Activated CD4-positive, alpha-beta T cell treated with anti-CD3 and anti-CD28 coated beads for 48 hours (primary cell): ENCODE measurements around the gene TUT4.
"Not testable (repeated sequence)": the region's sequence is repeated elsewhere in the genome, so short reads cannot be mapped to it uniquely, and the experiment has no call there.

Experiments
- DNase-seq: peaks from one replicate; pipeline ENCODE4 v3.0.0-alpha.2; 2020

TUT4 gene, protein sequence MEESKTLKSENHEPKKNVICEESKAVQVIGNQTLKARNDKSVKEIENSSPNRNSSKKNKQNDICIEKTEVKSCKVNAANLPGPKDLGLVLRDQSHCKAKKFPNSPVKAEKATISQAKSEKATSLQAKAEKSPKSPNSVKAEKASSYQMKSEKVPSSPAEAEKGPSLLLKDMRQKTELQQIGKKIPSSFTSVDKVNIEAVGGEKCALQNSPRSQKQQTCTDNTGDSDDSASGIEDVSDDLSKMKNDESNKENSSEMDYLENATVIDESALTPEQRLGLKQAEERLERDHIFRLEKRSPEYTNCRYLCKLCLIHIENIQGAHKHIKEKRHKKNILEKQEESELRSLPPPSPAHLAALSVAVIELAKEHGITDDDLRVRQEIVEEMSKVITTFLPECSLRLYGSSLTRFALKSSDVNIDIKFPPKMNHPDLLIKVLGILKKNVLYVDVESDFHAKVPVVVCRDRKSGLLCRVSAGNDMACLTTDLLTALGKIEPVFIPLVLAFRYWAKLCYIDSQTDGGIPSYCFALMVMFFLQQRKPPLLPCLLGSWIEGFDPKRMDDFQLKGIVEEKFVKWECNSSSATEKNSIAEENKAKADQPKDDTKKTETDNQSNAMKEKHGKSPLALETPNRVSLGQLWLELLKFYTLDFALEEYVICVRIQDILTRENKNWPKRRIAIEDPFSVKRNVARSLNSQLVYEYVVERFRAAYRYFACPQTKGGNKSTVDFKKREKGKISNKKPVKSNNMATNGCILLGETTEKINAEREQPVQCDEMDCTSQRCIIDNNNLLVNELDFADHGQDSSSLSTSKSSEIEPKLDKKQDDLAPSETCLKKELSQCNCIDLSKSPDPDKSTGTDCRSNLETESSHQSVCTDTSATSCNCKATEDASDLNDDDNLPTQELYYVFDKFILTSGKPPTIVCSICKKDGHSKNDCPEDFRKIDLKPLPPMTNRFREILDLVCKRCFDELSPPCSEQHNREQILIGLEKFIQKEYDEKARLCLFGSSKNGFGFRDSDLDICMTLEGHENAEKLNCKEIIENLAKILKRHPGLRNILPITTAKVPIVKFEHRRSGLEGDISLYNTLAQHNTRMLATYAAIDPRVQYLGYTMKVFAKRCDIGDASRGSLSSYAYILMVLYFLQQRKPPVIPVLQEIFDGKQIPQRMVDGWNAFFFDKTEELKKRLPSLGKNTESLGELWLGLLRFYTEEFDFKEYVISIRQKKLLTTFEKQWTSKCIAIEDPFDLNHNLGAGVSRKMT (N-terminal part only)

DNA sequence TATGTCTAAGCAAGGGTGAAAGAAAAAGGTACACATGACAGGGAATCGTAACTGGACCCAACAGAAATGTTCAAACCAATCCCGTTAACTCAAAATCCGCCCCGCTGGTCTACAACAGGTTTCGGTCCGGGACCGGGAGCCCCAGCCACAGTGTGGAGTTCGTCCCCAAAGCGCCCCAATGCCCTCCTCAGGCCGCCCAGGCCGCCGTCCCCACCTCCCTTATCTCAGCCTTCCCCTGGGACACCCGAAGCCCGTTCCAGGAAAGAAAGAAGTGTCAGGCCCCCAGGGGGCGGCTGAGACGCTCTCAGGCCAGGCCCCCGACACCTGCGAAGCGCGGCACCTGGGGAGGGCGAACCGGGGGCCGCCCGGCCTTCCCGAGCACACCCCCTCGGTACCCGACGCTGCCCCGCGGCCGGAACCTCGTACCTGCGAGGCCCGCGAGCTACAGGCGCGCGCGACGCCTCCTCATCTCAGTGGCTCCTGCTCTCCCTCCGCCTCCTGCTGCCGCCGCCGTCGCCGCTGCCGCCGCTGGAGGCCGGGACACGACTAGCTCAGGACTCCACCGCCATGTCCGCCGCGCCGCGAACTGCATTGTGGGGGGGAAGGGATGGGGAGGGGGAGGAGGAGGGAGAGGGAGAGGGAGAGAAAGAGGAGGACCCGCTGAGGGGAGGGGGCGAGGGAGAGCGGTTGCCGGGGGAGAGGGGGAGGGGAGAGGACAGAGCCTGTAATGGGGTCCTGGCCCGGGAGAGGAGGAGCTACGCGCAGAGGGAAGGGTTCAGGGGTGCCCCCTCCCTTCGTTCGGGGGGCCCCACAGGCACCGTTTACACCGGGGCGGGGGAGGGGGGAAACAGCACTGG lies at the start of gene TUT4:
TUT4 (minus strand) TSS at position 588 of the 857 bp plus-strand sequence. CDS start 26,812 bp downstream, outside the sequence.
- peak; percentile 86 for DNase-seq

DNA sequence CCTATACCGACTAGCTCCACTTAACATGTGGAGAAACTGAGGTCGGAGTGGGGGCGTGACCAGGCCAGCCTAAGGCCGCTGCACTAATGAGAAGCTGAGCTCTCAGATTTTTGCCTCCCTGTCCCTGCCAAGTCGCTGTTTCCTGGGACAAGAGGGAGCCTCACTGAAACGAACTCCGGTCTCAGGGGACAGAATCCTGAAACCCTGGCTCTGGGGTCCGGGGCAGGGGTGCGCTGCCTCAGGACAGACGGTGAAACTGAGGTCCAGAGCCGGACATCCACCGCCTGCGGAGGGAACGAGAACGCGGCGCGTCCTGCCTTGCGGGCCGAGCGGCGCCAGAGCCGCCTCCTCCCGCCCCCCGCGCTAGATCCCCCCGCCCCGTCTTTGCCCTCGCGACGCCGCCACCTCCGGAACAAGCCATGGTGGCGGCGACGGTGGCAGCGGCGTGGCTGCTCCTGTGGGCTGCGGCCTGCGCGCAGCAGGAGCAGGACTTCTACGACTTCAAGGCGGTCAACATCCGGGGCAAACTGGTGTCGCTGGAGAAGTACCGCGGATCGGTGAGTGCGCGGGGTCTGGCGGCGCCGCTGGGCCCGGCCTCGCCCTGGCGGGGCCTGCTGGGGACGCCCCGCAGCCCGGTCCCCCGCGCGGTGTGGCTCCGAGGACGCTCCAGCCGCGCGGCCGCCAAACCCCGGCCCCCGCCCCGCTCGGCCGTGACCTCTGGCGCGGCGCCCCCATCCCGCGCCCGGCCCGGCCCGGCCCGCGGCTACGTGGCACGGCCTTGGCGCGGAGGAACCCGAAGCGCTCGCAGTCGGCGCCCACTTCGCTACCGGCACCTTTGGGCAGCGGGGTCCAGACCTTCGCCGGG lies 49.3 kb upstream of the TUT4 start, which contains the start of gene GPX7:
GPX7 (plus strand) TSS at position 381 of the 865 bp plus-strand sequence; CDS start at position 420, 39 bp downstream.
- peak; percentile 66 for DNase-seq

DNA sequence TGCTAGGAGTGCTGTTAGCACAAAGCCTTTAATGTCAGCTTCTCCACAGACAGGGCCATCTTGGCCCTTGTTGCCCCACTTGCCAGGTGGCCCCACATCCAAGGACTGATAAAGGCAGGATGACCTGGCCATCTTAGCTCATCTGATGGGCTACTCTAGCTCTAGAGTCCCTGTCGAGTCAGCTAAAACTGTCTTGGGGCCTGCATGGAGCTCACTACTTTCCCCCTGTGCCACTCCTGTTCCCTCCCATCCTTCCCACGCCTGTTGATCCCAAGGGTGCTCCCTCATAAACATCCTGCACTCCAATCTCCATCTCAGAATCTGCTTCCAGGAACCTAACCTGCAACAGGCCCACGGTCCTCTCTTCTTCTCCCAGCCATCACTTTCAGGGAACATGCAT lies 48.6 kb upstream of the TUT4 start:
- DNase-seq = no peak

DNA sequence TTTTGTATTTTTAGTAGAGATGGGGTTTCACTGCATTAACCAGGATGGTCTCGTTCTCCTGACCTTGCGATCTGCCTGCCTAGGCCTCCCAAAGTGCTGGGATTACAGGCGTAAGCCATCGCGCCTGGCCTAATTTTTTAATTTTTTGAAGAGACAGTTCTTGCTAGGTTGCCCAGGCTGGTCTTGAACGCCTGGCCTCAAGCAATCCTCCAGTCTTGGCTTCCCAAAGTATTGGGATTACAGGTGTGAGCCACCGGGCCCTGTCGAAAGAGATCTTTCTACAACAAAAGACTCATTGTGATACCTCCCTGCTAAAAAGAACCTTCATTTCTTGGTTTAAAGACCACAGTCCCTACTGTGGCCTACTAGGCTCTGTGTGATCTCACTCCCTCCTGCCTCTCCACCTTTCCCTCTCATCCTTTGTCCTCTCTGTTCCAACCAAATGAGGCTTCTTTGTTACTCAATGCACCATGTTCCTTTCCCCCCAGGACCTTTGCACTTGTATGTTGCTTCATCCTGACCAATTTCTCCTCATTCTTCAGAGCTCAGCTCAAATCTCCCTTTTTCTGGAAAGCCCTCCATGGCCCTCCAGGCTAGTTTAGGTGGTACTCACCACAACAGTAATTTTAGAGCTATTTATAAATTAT lies 47.8 kb upstream of the TUT4 start:
- no peak for DNase-seq

DNA sequence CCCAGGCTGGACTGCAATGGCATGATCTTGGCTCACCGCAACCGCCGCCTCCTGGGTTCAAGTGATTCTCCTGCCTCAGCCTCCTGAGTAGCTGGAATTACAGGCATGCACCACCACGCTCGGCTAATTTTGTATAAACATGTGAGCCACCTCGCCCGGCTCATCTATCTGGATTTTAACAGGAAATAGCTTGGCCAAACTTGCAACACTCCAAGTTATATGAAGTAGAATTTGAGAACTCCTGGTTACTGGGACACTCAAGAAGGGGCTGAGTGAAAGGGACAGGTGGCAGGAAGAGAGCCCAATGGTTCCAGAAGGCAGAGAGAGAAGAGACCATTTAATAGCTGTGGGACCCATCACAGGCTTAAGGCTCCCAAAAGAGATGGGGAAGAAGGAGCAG lies 46.3 kb upstream of the TUT4 start:
- no peak for DNase-seq

DNA sequence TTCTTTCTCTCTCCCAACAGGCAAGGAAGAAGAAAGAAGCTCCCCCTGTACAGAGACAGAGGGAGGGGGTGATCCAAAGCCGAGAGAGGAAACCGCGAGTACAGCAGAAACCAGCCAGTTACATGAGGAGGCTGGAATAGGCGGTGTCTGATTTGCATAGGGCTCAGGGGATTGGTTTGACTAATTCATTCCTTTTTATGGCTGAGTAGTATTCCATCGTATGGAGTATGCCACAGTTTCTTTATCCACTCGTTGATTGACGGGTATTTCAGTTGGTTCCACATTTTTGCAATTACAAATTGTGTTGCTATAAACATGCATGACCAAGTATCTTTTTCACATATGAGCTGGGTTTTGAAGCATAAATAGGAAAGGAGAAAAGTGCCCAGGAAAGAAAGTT lies 45.8 kb upstream of the TUT4 start:
- DNase-seq = no peak

DNA sequence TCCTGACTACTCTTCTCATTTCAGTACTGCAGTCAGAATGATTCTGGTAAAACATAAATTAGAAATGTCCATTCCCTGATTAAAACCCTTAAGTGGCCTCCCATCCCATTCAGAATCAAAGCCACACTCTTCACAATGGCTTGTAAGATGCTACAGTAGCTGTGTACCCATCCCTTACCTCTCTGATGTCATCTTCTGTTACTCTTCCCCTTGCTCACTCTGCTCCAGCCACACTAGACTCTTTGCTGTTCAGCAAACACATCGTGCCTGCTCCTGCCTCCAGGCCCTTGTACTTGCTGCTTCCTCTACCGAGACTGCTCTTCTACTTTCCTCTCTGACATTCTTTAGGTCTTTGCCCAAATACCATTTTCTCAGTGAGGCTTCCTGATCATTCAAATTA lies 45.0 kb upstream of the TUT4 start:
- DNase-seq = no peak

DNA sequence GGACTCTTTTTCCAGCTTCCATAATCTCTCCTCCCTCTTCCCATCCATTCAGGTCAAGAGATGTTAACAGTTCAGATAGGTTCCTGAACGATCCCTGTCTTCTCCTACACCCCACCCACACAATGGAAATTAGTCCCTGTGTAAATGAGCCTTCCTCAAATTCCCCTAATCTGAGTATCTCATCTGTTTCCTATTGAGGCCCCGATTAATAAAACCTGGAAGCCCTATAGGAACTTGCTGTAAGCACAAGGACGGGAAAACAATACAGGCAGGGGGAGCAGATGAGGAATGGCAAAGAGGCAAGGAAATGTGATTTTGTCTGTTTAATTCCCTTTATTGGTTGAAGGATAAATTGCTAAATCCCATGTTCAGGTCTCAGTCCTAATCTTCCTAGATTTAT lies 42.2 kb upstream of the TUT4 start:
- no peak for DNase-seq

DNA sequence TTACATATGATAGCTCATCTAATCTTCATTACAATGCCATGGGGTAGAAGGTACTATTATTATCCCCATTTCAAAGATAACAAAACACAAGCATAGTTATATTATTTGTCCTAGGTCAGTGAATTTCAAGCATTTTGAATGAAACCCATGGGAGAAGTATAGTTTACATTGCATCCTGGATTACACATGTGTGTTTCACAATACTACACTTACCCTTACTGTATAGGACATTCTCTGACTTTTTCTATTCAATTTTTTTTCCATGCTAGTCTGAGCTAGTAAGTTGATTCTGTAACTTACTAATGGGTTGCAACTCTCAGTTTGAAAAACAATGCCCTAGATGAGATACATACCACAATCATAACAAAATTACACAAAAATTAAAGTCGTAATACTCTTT lies 40.6 kb upstream of the TUT4 start:
- DNase-seq = no peak

DNA sequence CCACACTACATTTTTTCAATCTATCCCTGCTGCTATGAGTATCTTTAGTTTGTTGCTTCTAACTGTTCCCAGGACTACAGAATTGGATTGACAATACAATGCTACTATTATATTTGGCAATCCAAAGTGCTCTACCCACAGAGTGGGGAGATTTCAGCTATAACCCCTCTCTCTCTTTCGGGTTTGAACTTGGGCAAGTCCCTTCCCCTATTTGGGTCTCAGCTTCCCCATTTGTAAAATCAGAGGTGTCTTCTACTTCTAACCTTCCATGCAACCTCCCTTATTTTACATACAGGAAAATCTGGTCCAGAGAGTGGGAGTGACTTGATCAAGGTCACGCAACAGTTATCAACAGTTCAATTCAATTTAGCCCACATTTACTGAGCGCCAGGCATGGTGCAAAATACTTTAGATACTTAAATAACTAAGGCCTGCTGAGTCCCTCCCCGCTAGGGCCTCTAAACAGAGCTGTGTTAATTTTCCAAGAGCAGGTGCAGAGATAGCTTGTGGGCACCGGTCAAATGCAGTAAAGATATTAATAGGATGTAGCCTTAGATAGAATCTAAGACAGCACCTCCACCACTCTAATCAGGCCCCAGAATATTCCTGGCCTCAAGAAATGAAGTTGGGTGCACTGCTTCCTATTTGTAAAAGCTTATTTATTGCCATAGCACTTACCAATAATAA lies 39.9 kb upstream of the TUT4 start:
- no peak for DNase-seq

DNA sequence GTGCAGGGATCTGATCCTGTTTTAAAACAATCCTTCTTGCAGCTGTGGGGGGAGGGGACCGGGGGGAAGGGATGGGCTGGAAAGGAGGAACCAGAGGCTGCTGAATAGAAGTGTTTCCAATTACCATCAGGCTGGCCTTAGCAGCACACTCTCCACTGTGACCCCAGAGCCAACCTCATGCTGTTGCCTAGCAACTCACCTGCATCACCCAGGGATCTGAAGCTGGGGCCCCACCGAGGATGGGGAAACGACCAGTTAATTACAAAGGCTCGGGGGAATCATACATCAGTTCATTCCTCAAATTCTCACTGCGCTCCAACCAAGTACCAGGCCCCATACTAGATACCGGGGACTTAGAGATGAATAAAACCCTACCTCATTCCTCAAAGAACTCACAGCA lies 37.4 kb upstream of the TUT4 start:
- no peak for DNase-seq

DNA sequence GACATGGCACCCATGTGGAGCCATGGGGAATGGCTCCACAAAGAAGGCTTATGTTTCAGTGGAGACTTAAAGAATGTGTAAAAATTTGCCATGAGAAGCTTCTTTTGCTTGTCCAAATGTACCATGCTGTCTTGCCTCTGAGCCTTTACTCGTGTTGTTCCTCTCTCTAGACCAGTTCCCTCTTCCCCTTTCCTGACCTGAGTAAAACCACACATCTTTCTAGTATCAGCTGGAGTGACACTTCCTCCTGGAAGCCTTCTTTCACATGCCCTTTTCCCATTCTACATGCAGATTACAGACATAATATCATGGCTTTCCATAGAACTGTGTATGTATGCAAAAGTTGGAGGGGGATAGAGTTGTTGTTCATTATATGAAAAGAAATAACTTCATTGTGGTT lies 35.6 kb upstream of the TUT4 start:
- DNase-seq = no peak

DNA sequence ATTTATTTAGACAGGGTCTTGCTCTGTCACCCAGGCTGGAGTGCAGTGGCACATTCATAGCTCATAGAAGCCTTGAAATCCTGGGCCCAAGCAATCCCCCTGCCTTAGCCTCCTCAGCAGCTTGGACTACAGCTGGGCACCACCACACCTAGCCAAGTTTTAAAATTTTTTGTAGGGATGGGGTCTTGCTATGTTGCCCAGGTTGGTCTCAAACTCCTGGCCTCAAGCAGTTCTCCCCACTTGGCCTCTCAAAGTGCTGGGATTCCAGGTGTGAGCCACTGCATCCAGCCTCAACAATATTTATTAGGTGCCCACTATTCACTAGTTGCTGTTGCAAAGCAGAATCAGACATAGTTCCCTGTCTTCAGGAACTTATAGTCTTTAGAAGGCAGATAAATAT lies 35.1 kb upstream of the TUT4 start:
- DNase-seq = no peak

DNA sequence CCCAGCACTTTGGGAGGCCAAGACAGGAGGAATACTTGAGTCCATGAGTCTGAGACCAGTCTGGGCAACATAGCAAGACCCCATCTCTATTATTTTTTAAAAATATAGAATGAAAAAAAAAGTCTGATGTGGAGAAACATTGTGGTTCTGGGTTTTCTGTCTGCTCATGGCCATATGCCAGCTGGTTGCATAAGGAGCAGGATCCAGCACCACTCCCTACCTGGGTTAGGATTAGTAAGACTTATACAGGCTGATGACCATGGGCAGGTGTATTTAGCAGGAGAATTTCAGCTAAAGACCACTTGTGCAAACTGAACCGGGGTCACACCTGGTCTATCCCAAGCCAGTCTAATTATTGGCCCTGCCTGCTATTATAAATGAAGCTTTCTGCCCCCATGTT lies 32.6 kb upstream of the TUT4 start:
- no peak for DNase-seq

DNA sequence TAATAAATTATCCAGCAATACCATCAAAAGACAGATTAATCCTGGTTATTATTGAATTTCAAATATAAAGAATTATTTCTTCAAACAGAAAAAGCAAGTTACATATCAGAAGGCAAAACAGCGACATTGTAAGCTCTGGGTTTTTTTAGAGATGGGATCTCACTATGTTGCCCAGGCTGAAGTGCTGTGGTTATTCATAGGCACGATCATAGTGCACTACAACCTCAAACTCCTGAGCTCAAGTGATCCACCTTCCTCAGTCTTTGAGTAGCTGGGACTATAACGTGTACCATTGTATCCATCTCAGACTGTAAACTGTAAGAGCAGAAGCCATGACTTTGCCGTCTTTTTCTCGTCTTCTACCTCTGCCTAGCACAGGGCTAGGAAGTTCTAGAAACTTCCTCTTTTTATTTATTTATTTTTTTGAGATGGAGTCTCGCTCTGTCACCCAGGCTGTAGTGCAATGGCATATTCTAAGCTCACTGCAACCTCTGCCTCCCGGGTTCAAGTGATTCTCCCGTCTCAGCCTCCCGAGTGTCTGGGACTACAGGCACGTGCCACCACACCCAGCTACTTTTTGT lies 29.3 kb upstream of the TUT4 start:
- no peak for DNase-seq

DNA sequence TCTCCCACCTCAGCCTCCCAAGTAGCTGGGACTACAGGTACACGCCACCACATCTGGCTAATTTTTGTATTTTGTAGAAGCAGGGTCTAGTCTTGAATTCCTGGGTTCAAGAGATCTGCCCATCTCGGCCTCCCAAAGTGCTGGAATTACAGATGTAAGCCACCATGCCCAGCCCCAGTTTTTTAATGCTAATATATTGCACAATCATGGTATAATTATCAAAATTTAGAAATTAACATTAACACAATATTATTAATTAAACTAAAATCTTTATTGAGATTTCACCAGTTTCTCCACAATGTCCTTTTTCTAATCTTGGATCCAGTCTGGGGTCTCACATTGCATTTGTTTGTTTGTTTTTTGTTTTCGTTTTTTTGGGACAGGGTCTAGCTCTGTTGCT lies 27.4 kb upstream of the TUT4 start:
- no peak for DNase-seq

DNA sequence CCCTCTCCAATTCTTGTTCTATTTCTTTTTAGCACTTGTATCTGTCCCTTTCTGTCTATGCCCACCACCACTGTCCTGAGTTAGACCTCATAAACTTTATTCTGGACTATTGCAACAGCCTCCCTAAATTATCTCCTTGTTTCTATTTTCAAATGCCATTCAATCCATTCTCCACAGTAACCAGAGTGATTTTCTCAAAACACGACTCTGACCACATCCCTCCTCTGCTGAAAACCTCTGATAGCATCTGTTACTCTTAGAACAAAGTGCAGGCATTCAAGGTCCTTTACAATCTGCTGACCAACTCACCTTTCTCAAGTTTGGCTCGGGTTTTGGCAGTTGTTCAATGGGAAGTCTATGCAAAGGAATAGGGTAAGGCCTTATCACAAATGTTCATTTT lies 26.5 kb upstream of the TUT4 start:
- no peak for DNase-seq

DNA sequence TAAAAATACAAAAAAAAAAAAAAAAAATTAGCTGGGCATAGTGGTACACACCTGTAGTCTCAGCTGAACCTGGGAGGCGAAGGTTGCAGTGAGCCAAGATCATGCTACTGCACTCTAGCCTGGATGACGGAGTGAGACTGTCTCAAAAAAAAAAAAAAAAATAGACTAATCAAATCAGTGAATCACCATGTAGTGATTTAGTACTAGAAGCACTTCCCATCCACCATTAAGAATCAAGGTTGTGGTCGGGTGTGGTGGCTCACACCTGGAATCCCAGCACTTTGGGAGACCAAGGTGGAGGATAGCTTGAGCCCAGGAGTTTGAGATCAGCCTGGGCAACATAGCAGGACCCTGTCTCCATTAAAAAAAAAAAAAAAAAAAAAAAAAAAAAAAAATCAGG lies 25.2 kb upstream of the TUT4 start:
- not testable (repeated sequence) for DNase-seq

DNA sequence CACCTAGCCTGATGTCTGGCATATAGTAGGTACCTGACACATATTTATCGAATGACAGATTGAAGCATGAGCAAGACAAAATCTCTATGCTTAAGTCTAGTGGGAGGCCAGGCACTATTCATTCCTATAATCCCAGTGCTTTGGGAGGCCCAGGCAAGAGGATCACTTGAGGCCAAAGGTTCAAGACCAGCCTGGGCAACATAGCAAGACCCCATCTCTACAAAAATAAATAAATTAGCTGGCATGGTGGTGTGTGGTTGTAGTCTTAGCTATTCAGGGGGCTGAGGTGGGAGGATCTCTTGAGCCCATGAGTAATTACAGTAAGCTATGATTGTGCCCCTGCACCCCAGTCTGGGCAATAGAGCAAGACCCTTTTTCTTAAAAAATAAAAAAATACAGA lies 23.2 kb upstream of the TUT4 start:
- no peak for DNase-seq

DNA sequence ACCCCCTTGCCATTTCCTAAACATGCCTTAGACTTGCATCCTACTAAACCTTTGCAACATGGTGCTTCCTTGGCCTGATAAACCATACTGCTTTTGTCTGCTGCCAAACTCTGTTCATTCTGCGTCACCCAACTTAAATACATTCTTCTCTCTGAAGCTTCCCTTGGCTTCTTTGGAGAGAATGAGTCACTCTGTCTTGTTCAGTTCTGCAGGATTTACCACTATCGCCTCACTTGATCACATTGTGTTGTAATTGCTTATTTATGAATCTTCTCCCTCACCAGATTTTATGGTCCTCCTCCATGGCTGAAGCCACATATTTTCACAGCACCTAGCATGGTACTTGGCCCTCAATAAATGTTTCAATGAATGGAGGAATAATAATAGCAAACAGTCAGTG lies 21.7 kb upstream of the TUT4 start:
- DNase-seq = no peak
